HG02642 (cell line): ENCODE measurements around the gene SWSAP1.
"Not testable (repeated sequence)": the region's sequence is repeated elsewhere in the genome, so short reads cannot be mapped to it uniquely, and the experiment has no call there.

Source experiments
- ATAC-seq: cut with Tn5 transposase; IDR thresholded peaks from one replicate; pipeline ENCODE4 v1.9.1; 2021; ENCODE audit warnings: mild to moderate bottlenecking; ENCODE audit not compliant: unreplicated experiment, poor library complexity

Gene SWSAP1

DNA sequence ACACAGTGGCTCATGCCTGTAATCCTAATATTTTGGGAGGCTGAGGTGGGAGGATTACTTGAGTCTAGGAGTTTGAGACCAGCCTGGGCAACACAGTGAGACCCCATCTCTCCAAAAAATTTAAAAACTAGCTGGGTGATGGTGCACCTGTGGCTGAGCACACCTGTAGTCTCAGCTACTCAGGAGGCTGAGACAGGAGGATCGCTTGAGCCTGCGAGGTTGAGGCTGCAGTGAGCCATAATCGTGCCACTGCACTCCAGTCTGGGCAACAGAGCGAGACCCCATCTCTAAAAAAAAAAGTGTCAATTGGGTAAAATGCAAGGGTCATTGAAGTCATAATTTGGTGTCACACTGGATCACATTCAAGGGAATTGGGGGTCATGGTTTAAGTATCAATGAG lies 20.4 kb upstream of the SWSAP1 start:
- not testable (repeated sequence) for ATAC-seq

DNA sequence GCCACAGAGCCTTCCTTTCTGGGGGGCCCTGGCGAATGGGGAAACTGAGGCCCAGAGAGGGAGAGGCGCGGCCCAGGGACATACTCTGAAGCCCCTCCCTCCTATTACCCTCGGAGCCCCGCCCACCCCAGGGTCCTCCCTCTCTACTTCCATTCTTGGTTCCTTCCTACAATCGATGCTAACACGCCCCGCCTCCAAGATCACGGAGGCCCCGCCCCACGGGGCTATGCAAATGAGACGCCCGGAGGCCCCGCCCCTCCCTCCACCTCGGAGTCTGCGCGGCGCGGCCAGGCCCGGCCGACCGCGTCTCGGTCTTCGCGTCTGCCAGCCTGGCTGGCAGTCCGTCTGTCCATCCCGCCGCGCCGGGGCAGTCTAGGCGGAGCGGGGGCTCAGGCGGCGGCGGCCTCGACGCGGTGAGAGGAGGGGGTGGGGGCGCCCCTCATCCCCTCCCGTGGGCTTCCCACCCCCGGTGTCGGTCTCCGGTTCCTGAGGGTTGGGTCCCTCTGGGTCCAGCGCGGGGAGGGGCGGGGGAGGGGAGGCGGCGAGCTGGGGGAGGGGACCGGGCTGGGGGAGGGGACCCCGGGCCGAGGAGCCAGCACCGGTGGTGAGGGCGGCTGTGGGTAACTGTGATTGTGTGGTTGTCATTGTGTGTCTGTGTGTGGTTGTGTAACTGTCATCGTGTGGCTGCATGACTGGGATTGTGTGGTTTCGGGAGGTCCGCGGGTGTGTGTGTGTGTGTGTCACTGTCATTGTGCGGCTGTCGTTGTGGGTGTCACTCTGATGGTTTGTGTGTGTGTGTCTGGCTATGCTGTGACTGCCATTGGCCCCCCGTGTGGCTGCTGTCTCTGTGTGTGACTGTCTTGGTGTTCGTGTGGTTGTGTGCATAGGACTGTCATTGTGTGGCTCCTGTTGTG lies 19.0 kb upstream of the SWSAP1 start, which contains the start of gene PLPPR2:
PLPPR2 (plus strand) TSS at position 273 of the 914 bp plus-strand sequence. CDS start 2,242 bp downstream, outside the sequence.
- ATAC-seq = no peak

DNA sequence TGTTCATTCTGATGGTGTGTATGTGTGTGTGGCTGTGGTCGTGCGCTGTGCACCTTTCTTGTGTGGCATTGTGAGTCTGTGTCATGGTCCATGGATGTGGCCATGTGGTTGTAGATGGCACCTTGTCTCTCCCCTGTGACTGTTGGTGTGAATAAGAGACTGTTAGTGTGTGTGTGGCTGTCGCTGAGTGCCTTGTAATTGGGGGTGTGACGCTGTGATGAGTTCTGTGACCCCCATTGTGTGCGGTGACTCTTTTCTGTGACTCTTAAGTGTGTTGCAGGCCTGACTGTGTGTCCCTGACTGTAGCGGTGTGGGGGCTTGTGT lies 18.4 kb upstream of the SWSAP1 start:
- ATAC-seq = no peak

DNA sequence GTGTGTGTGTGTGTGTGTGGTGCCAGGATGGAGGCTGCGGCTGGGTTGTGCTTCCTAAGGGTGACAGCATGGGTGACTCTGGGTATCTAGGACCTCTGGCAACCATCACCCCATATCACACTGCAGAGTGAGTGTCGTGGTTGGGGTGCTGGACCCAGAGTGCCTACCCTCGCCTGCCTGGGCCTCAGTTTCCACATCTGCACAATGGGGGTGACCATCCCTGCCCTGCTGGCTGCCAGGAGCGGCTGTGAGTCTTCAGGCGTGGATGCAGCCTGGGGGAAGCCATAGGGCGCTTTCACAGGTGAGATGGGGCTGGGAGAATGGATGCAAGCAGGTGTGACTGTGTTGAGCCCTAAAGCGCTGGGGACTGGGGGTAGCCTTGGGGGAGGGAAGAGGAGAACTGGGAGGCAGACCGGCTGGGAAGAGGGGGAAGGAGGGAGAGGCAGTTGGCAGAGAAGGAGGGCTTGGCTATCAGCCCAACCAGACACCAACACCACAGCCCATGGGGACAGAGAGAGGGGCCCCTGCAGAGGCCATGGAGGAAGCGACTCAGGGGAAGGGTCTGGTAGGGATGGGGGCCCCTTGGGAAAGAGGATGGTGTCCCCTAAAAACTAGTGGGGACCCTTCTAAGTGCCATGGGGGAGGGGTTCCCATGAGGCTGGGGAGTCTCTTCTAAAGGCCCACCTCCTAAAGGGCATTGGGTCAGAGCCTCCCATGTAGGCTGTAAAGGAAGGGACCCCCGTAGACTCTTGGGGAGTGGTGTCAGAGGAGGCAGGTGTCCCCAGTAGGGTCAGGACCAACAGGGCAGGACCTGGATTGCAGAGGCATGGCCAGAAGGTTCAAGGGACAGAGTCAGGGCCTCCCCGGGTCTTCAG lies 17.6 kb upstream of the SWSAP1 start:
- no peak for ATAC-seq

DNA sequence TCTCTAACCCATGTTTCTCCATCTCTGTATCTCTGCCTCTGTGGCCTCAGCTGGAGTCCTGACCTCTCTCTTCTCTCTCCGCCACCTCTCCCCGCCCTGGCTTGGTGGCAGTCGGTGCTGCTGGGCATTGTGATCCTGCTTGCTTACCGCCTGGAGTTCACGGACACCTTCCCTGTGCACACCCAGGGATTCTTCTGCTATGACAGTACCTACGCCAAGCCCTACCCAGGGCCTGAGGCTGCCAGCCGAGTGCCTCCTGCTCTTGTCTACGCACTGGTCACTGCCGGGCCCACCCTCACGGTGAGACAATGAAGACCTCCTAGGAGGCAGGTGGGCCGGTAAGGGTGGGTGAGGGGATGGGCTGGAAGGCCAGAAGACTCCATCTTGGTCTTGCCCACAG lies 15.0 kb upstream of the SWSAP1 start:
- no peak for ATAC-seq

DNA sequence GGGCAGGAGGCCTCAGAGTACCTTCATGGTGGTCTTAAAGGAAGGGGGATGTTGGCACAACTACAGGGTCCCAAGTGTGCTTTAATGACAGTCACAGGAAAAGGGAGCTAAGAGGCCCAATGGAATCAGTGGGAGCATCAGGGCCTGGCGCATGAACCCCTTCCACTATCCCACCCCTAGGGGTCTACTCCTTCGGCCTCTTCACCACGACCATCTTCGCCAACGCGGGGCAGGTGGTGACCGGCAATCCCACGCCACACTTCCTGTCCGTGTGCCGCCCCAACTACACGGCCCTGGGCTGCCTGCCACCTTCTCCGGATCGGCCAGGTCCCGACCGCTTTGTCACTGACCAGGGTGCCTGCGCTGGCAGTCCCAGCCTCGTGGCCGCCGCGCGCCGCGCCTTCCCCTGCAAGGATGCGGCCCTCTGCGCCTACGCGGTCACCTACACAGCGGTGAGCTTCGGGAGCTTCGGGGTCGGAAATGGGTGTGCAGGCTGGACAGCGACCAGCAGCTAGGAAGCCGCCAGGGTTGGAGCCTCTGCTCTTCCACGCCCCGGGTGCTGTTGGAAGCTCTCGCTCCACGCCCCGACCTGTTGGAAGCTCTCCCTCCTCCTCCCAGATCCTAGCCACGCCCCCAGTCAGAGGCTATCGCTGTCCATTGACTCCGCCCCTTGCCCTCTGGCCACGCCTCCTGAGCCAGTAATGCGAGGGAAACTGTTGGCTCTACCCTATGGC lies 13.3 kb upstream of the SWSAP1 start:
- no peak for ATAC-seq

DNA sequence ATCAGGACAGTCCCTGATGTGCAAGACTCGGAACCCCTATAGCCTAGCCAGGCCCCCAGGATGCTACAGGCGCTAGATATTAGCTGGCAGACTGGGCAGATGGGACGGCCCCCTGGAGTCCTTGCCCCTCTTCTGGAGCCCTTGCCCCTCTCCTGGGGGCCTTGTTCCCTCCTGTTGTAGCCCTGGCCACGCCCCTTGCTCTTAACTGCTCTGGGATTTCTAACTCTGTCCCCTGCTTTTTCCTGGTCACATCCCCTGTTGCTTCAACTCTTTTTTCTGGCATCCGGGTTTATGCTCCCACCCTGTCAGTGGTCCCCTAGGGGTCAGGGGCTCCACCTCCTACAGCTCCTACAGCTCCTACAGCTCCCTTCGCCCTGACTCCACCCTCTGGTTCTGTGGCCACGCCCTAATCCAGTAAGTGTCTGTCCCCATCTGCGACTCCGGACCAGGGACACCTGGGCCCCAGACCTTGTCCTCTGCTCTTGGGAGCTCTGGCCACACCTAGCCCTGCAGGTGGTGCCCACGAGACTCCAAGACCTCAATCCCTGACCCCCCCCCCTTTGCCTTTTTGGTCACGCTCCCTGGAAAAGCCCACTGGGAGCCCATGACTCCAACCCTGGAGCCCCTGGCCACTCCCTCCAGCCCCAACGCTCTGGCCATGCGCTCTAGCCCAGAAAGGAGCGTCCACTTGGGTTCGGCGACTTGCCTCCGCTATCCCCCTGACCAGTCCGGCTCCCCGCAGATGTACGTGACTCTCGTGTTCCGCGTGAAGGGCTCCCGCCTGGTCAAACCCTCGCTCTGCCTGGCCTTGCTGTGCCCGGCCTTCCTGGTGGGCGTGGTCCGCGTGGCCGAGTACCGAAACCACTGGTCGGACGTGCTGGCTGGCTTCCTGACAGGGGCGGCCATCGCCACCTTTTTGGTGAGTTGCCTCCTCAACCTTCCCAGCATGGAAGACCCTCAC lies 12.4 kb upstream of the SWSAP1 start:
- no peak for ATAC-seq

DNA sequence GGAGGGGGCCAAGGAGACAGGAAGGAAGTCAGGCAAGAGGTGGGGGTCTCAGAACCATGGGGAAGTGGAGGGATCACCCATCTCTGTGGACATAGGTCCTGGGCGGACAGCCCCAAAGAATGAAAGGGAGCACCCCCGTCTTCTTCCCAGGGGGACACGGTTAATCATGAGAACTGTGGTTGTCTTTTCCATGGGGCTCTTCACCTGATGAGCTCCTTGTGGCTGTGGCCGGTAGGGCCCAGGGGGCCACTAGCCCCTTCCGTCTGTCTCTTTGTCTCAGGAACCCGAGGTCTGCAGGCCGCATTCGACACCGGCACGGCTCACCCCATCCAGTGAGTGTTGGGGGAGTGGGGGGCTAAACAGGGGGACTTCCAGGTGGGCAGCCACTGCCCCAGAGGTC lies 10.6 kb upstream of the SWSAP1 start:
- ATAC-seq = no peak

DNA sequence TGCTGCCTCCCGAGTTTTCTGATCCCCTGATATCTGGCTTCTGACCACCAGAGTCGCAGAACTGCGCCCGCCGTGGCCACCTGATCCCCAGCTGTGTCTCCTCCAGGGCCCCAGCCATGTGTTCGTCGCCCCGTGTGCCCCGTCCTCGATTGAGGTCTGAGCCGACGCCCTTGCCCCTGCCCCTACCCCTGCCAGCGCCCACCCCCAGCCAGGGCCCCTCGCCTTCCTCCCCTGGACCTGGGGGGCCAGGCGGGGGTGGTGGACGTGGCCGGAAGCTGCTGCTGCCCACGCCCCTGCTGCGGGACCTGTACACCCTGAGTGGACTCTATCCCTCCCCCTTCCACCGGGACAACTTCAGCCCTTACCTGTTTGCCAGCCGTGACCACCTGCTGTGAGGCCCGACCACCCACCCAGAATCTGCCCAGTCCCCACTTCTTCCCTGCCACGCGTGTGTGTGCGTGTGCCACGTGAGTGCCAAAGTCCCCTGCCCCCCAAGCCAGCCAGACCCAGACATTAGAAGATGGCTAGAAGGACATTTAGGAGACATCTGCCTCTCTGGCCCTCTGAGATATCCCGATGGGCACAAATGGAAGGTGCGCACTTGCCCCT lies 10.1 kb upstream of the SWSAP1 start:
- no peak for ATAC-seq

DNA sequence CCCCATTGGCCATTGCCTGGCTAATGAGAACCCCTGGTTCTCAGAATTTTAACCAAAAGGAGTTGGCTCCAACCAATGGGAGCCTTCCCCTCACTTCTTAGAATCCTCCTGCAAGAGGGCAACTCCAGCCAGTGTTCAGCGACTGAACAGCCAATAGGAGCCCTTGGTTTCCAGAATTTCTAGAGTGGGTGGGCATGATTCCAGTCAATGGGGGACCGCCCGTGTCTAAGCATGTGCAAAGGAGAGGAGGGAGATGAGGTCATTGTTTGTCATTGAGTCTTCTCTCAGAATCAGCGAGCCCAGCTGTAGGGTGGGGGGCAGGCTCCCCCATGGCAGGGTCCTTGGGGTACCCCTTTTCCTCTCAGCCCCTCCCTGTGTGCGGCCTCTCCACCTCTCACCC lies 9.5 kb upstream of the SWSAP1 start:
- ATAC-seq = no peak

DNA sequence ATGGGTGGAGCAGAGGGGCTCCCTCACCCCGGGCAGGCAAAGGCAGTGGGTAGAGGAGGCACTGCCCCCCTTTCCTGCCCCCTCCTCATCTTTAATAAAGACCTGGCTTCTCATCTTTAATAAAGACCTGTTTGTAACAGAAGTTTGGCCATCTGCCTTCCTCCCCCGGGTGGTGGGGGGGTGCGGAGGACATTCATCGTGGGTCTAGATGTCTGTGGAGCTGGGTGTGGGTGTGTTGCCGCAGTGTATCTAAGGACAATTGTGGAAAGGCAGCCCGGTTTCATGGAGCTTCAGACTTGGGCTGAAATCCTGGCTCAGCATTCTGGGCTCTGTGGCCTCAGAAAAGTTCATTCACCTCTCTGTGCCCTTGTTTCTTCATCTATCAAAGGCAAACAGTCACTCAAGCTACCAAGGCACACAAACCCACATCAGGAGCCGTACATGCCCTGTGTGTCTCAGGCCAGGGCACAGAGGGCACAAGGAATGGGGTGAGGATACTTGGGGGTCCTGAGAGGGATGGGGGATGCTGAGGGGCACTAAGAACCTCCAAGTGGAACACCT lies 8.8 kb upstream of the SWSAP1 start:
- ATAC-seq = no peak

DNA sequence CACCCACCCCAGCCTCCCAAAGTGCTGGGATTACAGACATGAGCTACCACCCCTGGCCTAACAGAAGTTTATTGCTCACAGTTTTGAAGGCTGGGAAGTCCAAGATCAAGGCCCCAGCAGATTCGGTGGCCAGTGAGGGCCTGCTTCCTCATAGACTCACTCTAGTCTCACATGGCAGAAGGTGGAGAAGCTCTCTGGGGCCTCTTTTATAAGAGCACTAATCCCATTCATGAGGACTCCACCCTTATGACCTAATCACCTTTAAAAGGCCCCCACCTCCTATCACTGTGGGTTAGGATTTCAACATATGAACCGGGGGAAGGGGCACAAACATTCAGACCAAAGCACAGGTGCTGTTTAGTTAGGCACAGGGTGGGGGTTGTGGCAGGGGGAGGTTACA lies 6.9 kb upstream of the SWSAP1 start:
- ATAC-seq = no peak

DNA sequence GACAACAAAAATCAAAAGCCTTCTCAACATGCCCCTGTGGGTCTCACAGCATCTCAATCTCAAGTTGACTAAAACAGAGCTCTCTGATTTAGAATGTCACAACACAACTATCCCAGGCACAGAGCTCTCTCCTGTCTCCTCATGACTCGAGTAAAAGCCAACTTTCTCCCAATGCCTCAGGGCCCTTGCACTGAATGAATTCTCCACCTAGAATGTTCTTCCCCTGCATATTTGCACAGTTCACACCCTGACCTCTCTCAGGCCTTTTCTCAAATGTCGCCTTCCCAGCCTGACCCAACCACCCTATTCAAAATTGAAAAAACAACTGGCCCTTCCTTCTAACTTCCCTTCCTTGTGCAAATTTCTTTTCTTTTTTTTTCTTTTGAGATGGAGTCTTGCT lies 3.7 kb upstream of the SWSAP1 start:
- ATAC-seq = no peak

DNA sequence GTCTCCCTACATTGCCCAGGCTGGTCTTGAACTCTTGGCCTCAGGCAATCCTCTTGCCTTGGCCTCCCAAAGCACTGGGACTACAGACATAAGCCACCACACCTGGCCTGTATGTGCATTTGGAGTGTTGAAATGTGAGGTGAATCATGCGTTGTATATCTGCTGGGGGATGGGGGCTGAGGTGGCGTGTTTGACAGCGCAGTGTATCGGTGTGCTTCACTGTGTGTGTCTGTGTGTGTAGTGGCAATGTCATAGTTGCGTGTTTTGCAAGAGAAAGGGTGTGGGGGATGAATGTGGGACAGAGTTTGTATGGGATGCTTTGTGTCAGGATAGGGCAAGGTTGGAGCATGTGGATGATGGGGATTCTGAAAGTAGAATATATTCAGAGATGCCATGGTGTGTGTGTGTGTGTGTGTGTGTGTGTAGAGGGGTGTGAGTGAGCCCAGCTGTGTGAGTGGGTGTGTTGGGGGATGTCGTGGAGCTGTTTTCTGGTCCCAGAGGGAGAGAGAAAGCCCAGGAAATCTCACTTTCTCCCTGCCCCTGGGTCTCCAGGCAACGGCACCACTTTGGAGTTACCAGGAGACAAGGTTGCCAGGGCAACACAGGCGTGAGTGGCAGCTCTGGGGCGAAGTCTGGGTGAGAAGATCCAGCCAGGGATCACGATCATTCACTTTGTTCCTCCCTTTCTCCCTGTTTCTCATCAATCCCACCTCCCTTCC lies 1.1 kb upstream of the SWSAP1 start:
- no peak for ATAC-seq

DNA sequence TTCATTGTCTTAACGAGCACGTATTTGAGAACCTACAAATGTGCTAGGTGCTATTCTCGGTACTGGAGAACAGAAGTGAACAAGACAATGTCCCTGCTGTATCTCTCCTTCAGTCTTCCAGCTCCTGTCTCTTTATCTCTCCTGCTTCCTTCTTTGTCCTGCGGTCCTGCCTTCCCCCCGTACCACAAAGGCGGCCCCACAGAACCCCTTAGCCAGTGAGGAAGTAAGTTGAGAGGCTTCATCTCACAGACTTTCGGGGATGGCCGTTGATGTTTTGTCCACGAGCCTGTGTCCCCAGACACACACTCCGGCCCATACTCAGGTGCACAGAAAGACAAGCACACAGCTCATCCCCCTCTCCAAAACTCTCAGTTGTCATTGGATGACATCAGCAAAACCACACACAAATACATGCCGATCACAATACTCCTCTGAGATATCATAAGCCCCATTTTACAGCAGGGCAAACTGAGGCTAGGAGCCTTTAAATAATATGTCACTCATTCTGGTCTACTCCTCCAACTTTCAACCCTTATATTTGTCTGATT lies 507 bp upstream of the SWSAP1 start:
- ATAC-seq = no peak

DNA sequence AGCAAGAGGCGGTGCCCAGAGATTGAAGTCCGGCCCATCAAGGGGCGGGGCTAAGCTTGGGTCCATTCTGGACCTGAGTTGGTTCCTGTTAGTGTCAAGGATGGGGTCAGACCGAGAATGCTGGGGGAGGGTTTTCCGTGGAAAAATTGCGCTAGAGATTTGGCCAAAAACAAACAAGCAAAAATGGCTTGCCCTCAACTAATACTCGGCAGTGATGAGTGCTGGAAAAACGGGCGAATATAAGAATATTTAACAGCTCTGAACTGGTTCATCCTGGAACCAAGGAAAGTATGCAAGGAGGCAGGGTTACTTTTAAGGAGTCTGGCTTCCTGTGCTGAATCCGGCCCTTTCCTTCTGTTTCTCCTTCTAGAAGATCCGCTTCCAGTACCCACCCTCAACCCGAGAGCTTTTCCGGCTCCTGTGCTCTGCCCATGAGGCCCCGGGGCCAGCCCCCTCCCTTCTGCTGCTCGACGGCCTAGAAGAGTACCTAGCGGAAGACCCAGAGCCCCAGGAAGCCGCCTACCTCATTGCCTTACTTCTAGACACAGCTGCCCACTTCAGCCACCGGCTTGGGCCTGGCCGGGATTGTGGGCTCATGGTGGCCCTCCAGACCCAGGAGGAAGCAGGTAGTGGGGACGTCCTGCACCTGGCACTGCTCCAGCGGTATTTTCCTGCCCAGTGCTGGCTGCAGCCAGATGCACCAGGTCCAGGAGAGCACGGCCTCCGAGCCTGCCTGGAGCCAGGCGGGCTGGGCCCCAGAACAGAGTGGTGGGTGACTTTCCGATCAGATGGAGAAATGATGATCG lies 880 bp downstream of the SWSAP1 start:
- ATAC-seq = no peak

DNA sequence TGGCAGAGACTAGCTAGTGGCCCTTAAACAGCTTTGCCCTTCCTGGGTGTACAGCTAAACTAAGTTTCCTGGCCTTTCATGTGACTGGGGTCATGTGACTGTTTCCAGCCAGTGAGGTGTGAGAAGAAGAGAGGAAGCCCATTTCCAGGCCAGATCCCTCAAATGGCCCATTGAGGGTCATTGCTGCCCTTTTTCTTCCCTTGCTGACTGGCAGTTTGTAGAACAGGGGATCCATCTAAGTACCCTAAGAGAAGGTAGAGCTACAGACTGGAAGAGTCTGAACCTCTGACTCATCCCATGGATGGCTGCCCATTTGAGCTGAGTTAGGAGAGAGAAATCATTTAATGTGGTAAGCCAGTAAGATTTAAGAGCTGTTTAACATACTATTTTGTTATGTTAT lies 2.8 kb downstream of the SWSAP1 start:
- no peak for ATAC-seq
